Hypothalamus (tissue), 51 donors: ENCODE measurements around the gene ATXN1.
A peak's percentile ranks its signal among the peaks of the same experiment; 100 is the strongest.
"Not testable (repeated sequence)": the region's sequence is repeated elsewhere in the genome, so short reads cannot be mapped to it uniquely, and the experiment has no call there.

Experiments used
- DNase-seq, 51 donors: peaks; one replicate each; lab custom pipeline; 2025; lab: John Stamatoyannopoulos, UW

The ATXN1 gene

DNA sequence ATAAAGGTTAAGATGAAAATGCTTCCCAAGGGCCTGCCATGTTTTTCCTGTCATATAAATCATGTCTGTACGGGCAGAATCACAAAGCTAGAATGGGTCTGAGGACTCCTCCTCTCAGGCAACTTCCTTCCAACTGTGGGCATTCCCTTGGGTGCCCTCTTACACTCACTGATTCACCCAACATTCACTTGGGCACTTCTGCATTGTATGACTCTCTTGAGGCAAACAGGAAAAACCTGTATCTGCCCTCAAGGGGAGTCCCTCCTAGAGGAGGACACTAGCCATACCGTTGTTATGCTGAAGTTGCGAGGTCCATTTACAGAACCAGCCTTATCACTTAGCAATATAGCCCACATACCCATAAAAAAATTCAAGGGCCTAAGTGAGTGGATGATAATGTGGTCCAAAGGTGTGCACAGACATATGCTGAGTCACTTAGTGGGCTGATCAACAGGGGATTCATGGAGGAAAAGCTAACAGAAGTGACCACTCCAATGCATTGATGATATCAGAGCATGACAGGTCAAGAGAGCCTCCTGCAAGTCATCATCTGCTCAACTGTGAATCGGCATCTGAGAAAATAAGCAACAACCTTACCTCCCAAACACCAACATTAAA is 131.1 kb downstream of the ATXN1 start:
- no peak for DNase-seq

DNA sequence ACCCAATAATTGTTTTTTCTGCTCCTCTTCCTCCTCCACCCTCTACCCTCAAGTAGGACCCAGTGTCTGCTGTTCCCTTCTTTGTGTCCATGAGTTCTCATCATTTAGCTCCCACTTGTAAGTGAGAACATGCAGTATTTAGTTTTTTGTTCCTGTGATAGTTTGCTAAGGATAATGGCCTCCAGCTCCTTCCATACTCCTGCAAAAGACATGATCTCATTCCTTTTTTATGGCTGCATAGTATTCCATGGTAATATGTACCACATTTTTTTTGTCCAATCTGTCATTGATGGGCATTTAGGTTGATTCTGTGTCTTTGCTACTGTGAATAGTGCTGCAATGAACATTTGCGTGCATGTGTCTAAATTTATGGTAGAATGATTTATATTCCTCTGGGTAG is 132.7 kb downstream of the ATXN1 start:
- not testable (repeated sequence) for DNase-seq

DNA sequence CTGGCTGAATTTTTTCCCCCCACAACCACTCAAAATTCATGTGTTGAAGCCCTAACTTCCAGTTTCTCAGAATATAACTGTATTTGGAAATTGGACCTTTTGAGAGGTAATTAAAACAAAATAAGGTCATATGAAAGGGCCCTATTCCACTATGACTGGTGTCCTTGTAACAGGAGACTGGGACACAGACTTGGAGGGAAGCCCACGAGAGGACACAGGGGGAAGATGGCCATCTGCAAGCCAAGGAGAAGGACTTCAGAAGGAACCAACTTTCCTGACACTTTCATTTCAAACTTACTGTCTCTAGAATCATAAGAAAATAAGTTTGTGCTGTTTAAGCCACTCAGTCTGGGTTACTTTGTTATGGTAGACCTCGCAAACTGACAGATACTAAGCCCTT is 134.6 kb downstream of the ATXN1 start:
- no peak for DNase-seq

DNA sequence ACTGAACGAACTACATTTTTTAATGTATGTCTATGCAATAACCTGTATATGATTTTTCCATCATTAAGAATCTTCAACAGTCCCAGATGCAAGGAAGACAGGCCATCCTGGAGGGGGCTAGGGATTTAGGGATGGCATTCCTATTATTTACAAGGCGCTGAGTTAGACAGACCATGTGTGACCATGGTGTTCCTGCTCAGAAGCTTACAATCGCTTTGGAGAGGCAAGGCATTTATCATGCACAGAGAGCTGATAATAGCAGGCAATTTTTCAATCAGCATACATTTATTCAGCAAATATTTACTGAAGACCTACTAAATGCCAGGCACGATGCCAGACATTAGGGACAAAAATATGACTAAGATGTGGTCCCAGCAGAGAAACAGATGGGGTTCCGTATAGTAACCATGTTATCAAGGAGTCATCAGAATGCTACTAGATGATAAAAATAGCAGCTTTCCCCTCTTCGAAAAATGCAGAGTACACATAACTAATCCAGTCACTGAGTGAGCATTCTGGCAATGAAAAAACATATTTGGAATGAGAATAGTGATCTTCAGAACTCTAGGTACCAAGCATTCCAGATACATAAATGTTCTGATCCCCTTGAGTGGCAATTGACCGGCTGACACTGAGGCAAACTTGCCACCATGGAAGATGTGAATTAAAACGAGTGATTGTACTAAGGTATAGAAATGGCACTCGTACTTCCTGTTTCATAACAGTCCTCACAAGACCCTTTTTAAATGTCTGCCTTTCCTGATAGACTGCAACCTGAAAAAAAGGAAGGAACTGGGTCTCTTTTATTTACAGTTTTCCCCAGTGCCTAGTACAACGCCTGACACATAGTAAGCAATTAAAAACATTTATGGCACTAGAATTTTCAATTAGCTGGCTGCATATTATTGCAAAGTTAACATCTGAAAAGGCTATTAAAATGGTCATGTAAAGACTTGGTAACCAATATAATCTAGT is 135.7 kb downstream of the ATXN1 start:
- DNase-seq, result no peak

DNA sequence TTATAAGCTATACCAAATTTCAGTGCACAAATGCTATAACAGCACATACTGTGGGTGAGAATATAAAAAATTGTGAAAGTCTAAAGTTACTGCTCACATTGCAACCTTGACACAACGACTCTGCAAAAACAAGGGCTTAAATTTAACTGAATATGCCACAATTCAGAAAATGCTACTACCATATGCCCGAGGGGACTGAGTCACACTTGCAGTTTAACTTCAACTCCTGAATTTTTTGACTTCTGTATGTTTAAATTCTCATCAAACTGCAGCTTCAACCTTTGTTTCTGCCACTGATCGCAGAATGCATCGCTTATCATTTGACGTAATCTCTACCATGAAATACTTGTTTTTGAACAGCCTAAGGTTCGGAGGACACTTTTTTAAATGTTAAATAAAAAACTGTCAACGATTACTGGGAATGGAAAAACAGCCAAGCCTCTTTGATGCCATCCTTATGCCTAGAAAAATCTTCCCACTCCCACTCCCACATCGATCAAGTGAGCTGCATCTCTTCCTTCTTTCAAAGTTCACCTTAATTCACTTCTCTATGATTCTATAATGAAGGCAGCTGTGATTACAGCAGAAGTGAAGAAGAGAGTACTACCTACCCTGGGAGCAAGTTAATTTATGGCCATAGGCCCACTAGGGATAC is 136.5 kb downstream of the ATXN1 start:
- no peak for DNase-seq

DNA sequence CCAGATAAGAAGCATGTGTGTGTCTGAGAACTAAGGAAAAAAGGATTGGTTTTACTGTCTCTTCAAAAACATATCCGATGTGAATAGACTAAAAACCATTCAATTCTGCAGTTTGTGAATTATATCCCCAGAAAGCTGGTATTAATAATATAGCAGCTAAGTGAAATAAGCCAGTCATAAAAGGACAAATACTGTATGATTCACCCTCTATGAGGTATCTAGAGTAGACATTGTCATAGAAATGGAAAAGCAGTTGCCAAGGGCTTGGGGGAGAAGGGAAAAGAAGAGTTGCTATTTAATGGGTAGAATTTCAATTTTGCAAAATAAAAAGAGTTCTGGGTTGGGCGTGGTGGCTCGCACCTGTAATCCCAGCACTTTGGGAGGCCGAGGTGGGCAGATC is 137.5 kb downstream of the ATXN1 start:
- no peak for DNase-seq

DNA sequence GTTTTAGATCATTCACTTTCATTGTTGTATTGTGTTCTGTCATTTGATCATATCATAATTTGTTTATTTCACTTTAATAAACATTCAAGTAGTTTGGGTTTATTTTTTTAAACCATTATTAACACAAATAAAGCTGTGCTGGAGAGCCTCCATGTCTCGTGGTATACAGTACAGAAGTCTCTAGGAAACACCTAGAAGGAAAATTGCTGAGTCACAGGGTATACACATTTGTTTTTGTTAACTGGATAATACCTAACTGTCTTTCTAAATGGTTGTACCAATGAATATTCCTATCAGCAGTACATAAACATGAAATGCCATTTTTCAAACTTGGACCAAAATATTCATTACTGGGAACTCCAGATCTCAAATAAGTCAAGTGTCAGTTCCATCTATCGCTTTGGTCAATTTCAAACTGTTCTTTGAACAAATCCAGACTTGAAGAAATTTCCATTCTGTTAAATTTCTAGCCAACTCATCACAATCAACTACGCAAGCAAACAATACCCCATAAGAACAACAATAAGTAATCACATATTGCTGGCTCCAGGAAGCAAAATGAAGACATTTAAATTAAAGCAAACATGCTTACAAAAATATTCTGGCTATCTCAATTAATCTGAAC is 138.1 kb downstream of the ATXN1 start:
- no peak for DNase-seq

DNA sequence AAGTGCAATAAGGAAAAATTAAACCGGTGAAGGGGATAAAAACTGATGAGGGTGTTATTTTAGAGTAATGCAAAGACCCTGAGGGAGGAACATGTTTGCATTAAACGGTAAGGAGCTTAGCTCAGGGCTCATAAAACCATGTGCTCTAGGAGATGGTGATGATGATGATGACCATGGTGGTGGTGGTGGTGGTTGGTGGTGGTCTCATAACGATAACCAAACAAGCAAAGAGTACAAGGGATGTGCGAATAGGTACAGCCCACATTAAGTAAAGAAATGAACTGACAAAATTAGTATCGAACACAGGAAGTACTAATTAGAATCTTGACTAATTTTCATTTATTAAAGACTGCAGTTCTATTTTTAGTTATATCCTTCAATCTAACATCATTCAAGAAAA is 139.1 kb downstream of the ATXN1 start:
- no peak for DNase-seq

DNA sequence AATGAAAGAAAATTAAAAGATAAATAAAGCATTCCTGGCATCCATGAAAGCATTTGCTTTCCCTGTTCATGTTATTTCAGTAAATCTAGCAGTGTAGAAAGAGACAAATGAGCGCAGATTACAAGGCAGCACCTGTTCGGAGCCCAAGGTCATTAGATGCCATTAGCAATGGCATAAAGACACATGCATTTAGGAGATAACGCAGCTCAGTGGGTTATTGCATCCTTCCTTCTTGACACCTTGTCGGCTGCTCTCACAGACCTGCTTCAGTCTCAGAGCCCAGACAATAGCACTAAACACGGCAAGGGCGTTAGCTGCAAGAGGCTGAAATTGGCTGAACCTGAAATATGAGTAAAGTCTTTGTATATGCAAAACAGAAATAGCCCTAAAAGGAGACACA is 140.3 kb downstream of the ATXN1 start:
- DNase-seq, result no peak

DNA sequence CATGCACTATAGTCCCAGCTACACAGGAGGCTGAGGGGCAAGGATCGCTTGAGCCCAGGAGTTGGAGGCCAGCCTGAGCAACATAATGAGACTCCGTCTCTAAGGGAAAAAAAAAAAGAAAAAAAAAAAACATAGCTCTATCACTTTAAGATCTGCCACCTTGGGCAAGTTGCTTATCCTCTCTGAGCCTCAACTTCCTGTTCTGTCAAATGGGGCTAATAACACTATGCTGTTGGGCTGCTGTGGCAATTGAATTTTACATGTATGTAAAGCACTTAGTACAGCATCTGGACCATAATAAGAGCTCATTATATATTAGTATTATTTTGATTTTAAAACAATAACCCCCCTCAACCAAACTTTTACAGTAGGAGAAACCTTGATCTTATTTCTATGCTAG is 141.5 kb downstream of the ATXN1 start:
- no peak for DNase-seq

DNA sequence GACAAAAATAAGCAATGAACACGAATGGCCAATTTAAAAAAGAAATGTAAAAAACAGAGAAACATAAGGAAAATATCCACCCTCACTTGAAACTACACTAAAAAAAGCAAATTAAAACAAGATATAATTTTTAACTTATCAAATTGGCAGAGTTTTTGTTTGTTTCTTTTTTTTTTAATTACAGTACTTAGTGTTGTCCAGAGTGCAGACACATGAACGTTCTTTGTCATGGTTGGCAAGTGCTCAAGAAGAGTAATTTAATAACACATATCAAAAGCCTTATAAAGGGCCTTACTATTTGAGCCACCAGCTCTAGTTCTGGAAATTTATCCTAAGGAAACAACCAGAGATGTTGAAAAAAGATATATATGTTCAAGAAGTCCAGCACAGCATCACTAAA is 142.3 kb downstream of the ATXN1 start:
- no peak for DNase-seq

DNA sequence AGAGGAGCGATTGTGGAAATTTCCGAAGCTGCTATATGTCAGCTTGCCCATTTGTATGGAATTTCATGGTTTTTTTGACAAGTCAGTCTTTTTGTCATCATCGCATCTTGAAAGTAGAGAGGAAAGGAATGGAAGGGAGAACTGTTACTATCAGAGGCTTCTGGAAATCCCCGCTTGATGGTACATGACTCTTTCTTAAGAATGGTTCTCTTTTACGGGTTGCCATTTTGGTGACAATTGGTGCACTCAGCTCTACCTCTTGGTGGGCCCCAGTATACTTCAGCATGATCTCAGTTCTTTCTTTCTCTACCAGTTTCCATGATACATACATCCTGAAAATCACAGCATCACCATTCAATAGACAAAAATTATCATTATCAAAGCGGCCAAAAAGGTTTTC is 146.0 kb downstream of the ATXN1 start:
- DNase-seq, result not testable (repeated sequence)

DNA sequence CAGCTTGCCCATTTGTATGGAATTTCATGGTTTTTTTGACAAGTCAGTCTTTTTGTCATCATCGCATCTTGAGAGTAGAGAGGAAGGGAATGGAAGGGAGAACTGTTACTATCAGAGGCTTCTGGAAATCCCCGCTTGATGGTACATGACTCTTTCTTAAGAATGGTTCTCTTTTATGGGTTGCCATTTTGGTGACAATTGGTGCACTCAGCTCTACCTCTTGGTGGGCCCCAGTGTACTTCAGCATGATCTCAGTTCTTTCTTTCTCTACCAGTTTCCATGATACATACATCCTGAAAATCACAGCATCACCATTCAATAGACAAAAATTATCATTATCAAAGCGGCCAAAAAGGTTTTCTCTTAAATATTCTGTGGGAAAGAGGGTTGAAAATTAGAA is 147.1 kb downstream of the ATXN1 start:
- not testable (repeated sequence) for DNase-seq

DNA sequence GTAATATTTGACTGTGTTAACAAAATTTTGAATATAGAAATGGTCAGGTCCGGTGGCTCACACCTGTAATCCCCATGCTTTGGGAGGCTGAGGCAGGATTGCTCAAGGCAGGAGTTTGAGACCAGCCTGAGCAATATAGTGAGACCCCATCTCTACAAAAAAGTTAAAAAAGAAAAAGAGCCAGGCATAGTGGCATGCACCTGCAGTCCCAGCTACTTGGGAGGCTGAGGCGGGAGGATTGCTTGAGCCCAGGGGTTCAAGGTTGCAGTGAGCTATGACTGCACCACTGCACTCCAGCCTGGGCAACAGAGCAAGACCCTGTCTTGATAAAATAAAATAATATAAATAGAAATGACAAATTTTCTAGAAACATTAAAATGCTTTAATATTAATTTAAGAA is 147.8 kb downstream of the ATXN1 start:
- DNase-seq, result not testable (repeated sequence)

DNA sequence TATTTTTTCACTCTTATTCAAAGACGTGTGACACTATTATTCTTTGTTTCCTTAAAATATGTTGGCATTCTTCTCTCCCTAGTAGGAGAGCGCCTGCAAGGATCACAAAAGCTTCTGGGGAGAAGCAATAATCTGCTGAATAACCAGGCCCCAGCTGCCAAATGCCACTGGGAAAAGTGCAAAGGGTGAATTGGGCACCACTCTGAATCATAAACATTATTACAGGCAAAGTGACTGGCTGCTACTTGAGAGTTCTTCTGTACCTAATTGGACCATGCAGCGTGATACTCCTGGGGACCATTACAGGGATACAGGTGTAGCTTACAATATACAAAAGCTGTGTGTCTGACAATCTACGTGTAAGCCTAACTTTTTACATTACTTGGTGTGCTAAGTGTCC is 152.8 kb downstream of the ATXN1 start:
- no peak for DNase-seq

DNA sequence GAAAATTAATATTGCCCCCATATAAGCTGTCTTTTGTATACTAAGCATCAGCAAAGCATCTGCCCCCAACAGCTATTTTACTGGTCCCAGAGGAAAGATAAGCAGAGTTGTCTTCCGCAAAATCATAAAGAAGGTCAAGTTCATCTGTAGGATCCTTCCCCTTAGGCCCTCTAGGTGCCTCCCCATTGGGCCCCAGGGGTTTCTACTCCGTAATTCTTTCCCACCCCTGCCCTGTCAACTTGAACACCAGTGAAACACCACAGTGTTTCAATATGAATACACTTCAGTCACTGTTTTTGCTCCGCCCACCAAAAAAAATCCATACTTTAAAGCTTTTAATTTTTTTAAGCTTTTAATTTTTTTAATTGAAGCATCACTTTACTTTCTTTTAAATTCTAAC is 159.2 kb downstream of the ATXN1 start:
- no peak for DNase-seq

DNA sequence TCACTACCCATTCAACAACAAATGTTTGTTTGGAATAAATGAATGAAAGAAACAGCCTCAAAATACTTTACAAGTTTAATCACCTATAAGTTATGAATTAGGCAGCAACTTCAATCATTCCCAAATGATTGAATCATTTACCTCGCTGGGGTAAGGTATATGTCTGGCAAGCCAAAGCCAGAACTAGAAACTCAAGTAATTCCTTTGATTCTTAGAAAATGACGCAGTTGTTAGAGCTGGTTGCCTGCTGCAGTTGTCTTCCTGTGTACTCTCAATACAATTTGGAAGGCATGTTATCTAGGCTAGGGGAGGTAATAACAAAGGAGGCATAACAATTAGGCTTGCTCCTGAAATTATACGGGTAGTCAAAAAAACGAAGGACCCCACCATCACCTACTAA is 160.6 kb downstream of the ATXN1 start:
- no peak for DNase-seq

DNA sequence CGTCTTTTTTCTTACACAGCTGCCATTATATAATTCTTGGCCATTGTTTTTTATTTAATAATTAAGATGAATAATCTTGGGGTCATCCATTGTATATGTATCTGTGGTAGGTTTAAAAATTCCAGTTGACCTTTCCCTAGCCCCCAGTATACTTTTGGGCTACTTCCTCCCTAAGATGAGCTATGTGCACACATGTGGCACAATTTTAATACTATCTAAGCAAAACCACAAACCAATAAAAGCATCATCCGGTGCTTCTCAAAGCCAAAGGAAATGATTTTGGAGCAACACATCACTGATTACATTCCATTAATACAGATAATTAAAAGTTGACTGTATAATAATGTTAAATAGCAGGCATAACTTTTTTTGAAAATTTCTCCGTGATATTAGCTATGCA is 161.2 kb downstream of the ATXN1 start:
- DNase-seq, result no peak

DNA sequence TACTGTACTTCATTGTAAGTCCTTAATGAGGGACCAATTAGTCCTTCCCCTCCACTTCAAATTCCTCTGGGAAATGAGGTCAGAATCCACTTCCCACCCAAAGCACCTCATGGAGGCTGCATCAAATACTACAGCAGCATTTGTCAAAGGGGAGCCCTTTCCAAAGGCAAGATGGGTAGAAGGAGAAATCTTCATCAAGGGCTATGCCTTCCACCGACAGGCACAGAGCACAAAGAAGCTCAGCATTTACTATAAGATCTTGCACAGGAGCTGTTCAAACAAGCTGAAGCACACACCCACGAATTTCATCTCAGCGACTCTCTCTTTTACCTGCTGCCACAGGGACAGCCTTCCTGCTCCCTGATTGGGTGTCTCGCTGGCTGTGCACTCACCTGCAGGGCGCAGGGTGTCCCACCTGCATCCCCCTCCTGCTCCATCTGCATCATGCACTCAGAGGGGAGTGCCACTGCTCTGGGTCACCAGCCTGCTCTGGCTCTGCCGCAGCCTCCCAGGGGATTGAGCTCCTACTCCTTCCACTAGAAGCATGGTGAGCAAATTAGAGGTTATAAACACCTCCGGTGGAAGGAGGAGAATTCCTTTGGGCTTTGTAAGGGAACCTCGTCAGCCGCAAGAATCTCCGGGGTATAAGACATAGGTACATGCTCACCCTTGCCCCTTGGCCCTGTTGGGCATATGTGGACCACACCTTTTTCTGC is 164.5 kb downstream of the ATXN1 start:
- peak in 1 of 51 donors; percentile 13 for DNase-seq

DNA sequence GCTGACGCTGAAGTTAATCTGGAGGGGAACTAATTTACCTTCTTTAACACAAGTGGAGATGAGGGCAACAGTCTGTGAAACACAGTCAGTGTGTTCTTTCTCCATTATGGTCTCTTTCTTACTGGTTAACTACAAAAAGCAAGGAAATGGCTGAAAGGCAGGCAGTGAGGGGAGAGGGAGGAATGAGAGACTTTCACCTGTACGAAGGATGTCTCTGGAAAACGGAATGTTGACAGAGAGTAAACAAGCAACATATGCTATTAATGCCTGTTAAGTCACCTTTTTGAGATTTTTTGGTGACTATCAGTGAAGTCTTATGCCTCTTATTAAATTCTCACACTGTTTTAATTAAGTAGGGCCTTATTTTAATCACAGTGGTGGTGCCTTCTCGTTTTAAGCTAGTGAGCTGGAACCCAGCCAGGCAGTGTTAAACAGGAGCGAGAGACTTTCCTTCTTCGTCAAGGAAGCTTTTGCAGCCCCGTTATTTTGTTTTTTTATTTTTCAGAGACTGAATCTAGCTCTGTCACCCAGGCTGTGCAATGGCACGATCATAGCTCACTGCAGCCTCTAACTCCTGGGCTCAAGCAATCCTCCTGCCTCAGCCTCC is 165.6 kb downstream of the ATXN1 start:
- DNase-seq, result no peak
